CD4-positive, alpha-beta T cell treated with Interleukin-1 beta for 1 hour (primary cell): ENCODE results near the gene C1orf50.

ENCODE experiments used
- DNase-seq, 2 donors: peaks; one replicate each; pipeline ENCODE4 v3.0.0-alpha.2; 2020 to 2022

Gene C1orf50

DNA sequence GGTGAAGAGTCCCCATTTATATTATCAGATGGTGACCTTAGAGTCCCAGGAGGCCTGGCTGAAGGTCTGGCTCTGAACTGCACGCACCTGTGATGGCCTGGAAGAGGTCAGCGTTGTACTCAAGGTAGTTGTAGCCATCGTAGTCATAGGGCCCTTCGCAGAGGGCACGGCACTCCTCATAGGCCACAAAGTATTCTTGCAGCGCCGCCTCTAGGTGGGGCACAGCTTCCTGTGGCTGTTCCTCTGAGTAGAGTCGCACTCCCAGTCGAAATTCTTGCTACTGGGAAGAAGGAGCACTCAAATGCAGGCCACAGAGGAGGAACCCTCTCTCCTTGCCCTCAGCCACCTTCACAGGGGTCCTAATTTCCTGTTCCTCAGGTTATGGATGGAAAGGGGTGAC lies 7.9 kb upstream of the C1orf50 start:
- no peak for DNase-seq

DNA sequence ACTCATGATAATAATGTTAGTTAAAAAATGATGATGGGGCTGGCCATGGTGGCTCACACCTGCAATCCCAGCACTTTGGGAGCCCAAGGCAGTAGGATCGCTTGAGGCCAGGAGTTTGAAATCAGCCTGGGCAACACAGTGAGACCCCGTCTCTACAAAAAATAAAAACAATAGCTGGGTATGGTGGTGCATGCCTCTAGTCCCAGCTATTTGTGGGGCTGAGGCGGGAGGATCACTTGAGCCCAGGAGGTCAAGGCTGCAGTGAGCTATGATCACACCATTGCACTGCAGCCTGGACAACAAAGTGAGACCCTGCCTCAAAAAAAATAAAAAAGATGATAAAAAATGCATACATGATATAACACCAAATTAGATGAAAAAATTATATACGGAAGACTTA lies 5.5 kb upstream of the C1orf50 start:
- DNase-seq: no peak

DNA sequence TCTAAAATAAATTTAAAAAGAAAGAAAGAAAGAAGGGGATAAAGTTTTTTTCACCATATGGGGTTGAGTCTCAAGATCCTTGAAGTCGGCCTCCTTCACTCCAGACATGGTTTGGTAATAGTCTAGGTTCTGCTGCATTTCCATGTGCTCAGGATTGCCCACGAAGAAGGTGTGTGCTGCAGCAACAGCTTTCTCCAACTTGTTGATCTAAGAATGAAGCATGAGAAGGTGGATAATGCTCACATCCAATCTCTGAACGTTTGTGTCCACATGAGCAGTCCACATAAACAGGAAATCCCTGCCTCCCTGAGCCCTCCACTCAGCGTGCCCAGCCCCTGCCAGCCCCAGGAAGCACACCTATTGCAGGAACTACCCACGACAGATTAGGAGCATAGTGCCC lies 4.8 kb upstream of the C1orf50 start:
- no peak for DNase-seq

DNA sequence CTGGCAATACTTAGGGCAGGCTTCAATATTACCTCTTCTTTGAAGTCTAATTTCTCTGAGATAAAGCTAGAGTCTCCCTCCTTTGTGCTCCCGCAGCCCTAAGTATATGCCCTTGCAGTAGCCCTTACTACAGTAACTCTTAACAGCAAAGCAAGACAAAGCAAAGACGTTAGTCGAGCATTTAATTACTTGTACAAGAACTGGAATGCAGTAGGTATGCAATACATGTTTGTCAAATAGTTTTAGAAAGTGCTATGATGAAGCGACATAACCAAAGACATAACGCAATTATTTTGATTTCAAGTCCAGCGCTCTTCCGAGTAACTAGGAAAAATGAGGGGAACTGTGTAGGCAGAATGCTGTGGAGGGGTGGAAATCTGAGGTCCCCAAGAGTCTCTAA lies 1.8 kb upstream of the C1orf50 start:
- no peak for DNase-seq

DNA sequence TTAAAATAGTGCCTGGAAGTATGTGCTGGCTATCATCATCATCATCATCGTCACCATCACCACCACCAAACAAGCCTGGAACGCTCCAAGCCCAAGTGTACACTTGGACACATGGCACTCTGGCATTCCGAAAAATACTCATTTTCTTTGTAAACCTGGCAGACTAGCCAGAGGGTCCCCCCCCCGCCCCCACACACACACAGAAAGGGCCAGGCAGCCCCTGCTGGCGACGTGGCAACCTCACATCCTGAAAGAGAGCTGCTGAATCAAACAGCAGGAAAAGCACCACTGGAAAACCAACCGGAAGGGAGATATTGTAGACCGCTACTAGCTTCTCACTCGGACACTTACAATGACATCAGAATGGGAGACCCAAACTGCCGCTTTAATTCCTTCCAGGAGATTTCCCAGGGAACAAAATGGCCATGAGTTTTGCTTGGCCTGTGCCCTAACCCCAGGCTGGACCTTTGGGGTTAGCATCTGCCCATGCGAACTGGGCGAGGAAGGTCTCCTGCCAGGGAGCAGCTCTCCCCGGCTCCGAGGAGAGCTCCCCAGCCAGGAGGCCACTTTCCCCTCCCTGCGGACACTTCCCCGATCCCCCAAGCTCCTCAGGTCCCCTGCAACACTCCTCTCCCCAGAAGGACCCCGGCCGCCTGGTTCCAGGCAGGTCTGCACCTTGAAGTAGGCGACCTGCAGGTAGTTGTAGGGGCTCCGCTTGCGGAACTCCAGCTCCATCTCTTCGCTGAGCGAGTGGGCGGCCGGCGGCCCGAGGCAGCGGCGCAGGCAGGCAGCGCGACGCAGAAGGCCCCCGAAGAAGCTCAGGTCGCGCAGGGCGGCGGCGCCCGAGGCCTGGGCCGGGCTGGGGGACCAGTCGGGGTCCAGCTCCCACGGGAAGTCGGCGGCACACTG lies 963 bp upstream of the C1orf50 start:
- peak; percentile 21 to 30 for DNase-seq

DNA sequence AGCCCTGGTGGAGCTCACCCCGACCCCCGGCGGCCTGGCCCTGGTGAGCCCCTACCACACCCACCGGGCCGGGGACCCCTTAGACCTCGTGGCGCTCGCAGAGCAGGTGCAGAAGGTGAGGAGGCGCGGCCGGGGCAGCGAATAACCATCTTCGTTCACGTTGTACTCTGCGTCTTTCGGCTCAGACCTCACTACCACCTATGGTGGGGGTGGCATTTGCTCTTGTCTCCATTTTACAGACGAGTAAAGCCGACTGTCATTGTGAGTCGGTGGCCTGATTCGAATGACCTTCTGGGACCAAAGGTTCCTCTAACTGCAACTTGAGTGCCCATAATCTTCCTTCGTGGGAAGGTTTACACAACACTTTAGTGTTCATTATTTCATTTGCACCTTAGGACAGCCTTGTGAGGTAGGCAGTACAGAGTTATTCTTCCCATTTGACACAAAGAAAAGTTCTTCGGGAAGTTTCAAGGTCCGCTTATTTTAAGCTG lies 506 bp downstream of the C1orf50 start:
- no peak for DNase-seq

DNA sequence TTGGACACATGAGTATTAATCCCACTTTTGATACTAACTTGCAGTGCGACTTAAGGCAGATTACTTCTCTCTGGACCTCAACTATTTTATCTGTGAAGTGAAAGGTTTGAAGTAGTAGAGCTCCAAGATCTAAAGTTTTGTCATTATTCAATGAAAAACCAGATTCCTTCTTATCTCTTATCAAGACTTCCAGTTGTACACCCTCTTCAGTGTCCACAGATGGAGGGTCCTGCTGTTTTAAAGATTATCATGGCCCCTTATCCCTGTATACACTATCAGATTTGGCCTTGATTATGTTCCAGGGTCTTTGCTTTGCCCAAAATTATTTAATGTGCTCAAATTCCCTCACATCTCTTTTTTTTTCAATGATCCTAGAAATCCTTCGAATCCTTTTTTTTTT lies 1.1 kb downstream of the C1orf50 start:
- no peak for DNase-seq

DNA sequence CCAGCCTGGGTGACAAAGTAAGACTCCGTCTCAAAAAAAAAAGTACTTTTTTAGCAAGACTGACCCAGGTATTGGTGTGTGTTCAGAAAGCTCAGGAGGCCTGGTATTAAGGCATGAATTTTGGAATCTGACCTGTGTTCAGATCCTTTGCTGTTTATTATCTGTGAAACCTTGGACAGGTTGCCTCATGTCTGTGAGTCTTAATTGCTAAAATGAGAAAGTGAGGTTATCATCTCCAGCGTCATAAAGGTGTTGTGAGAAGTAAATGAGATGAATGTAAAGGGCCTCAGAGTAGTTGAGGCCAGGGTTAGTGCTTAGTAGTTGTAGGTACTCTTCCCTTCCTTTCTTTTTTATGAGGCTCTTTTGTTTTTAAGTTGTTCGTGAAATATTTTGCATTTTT lies 2.8 kb downstream of the C1orf50 start:
- DNase-seq: no peak

DNA sequence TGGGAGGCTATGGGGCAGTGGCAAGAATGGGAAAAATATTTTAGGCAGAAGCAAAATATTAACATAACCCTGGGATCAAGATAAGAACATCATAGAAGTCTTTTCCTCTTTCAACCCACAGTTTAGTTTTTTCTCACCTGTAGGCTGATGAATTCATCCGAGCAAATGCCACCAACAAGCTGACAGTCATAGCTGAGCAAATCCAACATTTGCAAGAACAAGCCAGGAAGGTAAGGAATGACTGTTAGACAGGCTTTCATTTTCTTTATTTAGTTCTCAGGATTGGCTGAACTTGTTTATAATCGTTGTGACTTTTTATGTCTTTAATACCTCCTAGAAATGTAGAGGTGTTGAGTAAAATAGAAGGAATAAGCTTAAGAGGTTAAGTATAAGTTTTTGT lies 6.4 kb downstream of the C1orf50 start:
- DNase-seq: no peak

DNA sequence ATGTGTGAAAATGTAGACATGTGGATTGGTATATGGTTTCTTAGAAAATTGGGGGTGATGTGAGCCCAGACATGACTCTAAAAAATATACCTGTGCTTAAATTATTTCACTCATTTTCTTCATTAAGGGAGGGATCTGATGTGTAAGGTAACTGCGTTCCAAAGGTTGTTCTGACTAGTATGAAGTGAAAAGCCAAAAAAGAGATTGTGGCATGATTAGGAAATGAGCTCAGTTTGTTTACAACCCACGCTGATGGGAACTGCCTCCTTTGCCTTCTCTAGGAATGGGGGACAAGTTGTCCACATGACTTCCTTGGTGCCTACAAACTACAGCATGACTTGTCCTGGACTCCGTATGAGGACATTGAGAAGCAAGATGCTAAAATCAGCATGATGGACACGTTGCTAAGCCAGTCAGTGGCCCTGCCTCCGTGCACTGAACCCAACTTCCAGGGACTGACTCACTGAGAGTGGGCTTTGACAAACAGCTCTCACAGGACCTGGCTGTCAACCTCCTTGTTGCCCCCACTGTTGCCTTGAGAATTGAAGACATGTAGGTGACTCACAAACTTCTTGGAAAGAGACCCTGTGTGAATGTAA lies 8.0 kb downstream of the C1orf50 start:
- DNase-seq: no peak

DNA sequence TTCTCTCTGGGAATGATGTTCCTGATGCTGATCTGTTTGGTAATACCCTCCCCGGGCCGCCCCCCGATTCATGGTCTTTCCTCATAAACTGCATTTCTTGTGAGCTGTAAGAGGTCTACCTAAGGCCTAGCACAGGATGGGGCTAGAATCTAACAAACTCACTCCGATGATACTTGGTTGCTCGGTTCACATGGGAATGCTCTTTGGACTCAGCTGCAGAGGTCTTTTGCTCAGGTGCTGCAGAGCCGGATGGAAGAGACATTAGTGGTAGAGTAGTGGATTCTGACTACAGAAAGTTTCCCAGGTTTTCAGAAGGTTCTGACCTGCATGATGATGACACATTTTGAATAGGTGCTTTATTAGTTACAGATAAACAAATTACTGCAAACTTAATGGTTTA lies 9.5 kb downstream of the C1orf50 start:
- DNase-seq: no peak

DNA sequence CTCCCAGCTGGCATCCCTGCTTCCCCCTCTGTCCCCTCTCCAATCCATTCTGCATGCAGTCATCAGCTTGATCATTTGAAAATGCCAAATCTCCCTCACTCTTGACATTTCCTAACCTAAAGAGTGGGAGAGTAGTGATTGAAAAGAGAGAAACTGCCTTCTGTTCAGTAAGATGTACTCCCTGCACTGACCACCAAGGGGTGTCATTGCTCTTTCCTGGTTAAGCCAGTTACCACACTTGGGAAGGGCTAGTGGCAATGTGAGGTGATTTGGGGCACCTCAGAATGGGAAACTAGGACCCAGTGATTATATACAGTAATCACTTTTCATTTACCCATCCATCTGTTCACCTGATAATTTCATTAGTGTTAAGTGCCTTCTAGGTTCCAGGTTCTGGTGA lies 10.8 kb downstream of the C1orf50 start:
- DNase-seq: peak in 1 of 2 donors; percentile 39

DNA sequence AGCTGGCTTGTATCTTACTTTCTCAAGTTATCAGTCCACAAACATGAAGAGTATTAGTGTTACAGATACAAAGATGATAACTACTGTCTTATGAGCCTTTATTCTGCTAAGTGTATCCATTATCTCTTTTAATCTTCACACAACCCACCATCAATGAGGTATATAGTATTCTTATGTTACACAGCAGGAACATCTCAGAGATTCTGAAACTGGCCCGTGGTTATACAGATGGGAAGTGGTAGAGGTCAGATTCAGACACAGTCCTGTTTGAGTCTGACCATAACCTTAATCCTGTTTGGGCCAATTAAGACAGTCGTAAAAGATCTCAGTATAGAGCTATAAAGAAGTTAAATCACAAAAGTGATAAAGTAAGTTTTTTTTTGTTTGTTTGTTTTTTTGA lies 12.7 kb downstream of the C1orf50 start:
- no peak for DNase-seq

DNA sequence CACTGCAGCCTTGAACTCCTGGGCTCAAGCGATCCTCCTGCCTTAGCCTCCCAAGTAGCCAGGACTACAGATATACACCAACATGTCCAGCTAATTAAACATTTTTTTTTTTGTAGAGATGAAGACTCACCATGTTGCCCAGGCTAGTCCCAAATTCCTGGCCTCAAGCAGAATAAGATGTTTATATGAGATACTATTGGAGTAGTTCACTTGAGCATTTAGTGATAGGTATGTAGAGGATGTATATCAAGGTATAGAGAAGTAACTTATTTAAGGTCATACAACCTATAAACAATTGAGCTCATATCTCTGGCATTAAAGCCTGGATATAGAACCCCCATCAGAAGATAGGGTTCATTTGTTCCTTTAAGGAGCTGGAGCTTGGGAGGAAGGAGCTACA lies 13.1 kb downstream of the C1orf50 start:
- no peak for DNase-seq

DNA sequence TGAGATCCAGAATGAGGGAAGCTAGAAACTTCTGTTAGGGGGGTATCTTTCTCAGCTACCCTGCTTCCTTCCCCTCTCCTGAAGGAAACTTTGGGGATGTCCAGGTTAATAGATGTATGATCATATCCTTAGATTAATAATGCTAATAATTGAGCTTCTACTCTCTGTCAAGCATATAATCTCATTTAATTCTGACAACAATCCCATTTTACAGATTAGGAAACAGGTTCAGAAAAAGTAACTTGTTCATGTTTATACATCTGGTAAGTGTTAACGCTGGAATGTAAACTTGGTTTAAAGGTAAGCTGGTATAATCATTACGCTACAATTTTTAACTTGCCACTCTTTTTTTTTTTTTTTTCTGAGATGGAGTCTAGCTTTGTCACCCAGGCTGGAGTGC lies 16.0 kb downstream of the C1orf50 start:
- DNase-seq: no peak

DNA sequence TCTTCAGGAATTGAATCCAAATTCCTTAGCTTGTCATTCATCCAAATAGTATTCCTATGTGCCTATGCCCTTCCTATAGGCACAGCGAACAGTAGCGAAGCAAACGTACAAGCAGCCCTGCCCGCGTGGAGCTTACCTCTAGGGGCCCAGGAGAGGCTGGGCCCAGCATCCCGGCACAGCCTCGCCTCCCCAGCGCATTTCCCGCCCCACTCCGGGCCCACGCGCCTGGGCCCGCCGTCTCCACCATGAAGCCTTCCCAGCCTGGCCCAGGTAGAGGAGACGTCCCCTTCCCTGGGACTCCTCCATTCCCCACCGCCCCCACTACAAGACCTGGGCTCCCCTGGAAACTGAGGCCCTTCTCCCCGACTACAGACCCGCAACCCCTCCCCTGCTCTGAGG lies 17.5 kb downstream of the C1orf50 start:
- DNase-seq: no peak

DNA sequence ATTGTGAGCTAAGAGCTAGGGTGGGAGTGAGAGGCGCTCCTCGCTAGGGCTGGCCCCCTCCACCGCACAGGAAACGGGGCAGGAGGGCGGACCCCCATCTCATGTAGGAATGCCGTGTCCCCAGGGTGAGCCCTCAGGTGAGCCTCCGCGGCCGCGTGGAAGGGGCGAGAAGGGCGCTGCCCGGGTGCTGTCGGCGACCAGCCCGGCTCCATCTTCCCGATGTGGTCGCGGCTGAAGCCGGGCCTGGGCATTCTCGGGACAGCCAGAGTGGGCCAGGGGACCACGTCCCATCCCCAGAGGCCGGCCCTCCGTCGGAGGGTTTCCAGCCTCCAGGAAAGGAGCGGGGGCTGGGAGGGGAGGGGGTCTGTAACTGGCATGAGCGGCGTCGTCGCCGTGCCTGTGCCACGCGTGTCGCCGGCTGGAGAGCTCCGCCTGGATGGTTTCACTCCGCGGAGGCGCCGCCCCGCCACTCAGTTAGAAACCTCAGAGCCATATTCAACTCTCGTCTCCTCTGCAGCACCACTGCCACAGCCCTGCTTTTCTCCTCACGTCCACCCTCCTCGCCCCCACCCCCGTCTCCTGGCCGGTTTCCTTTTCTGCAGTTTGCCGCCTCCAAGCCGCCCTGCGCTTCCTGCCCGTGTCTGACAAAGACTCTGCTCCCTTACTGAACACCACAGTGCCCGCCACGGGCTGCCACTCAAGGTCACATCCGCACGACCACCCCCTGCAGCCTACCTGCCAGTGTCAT lies 18.1 kb downstream of the C1orf50 start, which contains the start of gene TMEM269:
TMEM269 (plus strand) TSS at position 46 of the 748 bp plus-strand sequence. CDS start 4,903 bp downstream, outside the sequence.
- DNase-seq: peak; percentile 26 to 33

DNA sequence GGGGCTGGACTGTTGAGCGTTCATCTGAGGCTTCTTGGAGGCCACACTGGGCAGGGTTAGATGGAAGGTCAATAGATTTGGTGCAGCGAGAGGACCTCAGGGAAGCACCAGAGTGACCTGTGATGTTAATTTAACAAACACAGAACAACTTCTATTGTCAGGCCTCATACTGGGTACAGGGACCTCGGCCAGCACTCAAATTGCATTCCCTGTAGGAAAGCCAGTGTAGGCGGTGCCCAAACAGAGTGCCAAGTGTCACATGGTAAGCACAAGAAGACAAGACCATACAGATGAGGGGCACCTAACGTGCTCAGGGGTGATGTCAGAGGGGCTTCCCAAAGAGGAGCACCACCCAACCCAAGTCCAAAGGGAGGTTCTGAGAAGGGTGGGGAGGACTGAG lies 19.0 kb downstream of the C1orf50 start:
- no peak for DNase-seq

DNA sequence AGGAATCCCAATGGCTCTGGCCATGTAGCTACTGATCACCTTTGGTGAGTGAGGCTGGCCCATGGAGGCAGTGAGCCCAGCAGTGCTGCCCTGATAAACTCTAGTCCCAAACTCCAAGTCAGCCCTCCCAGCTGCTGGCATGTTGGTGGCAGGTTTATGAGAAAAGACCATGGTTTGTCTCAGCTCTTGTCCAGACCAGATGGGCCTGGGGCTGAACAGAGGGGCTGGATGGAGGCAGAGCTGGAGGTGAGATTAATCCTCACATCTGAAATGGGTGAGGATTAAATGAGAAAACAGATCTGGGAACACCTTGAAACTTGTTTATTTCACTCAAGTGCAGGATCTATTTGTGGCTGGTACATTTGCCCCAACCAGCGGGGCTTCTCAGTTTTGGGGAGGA lies 21.0 kb downstream of the C1orf50 start:
- DNase-seq: no peak

DNA sequence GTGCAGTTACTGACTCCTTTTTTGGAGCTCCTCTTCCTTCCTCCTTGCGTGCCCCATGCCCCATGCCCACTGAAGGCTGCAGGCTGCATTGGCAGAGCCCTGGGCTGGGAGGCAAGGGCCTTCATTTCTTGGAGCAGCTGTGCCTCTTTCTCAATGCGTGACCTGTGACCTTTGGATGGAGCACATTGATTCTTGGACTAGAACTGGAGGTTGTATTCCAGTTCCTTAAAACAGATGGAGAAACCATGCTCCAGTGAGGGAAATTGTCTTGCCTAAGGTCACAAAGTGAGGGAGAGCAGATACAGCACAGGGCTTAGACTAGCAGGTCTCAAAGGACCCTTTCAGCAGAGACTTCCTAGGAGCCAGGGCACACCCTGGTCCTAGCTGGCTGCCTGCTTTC lies 26.8 kb downstream of the C1orf50 start:
- DNase-seq: no peak

DNA sequence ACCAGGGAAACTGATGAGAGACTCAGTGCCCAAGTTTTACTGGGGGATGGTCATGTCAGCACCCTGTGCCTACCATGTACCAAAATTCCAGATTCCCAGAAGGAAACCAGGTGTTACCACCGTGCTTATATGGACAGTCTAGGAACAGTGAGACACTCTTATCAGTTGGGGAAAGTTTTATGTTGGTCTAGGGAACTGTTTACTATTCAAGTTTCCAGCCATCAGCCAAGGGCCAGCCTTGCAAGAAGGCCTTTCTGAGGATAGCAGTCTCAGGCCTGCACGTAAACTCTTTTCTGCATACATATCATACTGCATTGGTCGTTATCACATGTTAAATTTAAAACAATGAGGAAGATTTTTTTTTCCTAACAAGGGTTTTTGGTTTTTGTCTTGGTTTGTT lies 30.4 kb downstream of the C1orf50 start:
- no peak for DNase-seq

DNA sequence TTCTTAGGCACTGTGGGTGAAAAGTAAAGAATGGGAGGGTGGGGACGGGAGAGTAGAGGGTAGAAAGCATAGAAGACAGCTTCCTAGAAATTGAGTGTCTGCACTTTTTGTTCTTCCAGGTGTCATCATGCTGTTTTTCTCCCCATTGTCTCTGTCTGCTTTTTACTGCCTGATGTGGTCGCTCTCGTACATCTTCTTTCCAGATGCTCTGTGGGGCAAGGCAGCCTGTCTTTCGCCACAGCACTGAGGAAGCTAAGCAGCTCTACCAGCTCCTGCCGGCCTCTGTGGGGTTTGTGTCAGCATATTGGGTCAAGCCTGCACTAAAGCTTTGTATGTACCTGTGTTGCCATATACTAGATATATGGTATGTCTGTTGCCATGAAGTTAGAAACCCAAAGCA lies 30.9 kb downstream of the C1orf50 start:
- DNase-seq: no peak

DNA sequence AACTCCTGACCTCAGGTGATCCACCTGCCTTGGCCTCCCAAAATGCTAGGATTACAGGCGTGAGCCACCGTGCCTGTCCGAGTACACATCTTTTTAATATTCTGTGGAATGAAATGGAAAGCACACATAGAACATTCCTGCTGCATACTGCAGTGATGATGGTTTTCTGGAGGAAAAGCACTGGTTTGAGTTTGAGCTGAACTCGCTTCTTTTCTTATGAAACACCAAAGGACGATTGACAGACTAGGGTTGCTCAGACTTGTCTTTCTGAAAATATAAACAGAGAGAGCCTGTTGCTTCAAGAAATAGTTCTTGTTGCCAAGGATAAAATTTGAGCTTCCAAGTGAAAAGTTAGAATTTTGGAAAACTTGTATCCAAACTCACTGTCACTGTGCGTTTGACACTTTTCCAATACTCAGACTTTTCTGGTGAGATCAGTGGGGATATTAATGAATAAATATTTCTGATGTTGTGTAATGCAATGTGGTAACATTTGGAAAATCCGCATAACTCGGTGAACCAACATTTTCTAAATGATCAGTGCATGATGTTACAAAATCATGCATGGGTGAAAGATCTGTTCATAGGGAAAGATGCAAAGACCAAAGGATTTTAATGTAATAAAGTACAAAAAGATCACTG lies 34.9 kb downstream of the C1orf50 start:
- no peak for DNase-seq
